Femur (tissue), 1 donor: ENCODE measurements around the gene ARHGEF39.
A peak's percentile ranks its signal among the peaks of the same experiment; 100 is the strongest.

Source experiments
- DNase-seq: peaks from one replicate; pipeline ENCODE4 v3.0.0-alpha.2; 2017

The ARHGEF39 gene

GRCh38 chr9:35673132-35674024, 8.4 kb upstream of the ARHGEF39 start, which contains the start of gene CA9:
CA9 (plus strand) TSS chr9:35673928; CDS start chr9:35673960, 32 bp downstream.
- no peak for DNase-seq

GRCh38 chr9:35669331-35670145, 4.5 kb upstream of the ARHGEF39 start:
- no peak for DNase-seq

- DNase-seq: no peak
These were observed 2.9 kb upstream of the ARHGEF39 start for GRCh38 chr9:35667939-35668338.

- no peak for DNase-seq
These were observed 1.6 kb upstream of the ARHGEF39 start for GRCh38 chr9:35666549-35666948.

GRCh38 chr9:35666045-35666444, 1.1 kb upstream of the ARHGEF39 start:
- no peak for DNase-seq

- no peak for DNase-seq
These were observed 450 bp upstream of the ARHGEF39 start for GRCh38 chr9:35665471-35665818.

GRCh38 chr9:35662437-35662836, 2.6 kb downstream of the ARHGEF39 start:
- DNase-seq: no peak

GRCh38 chr9:35661756-35662350, 3.1 kb downstream of the ARHGEF39 start:
- no peak for DNase-seq

- no peak for DNase-seq
These were observed 4.0 kb downstream of the ARHGEF39 start for GRCh38 chr9:35660966-35661415.

GRCh38 chr9:35659340-35659739, 5.7 kb downstream of the ARHGEF39 start:
- DNase-seq: no peak

- DNase-seq: peak; percentile 52
These were observed 6.1 kb downstream of the ARHGEF39 start for GRCh38 chr9:35658968-35659220.

- DNase-seq: peak; percentile 93
These were observed 6.6 kb downstream of the ARHGEF39 start, which contains the start of gene CCDC107 for GRCh38 chr9:35658137-35658967. CCDC107 (plus strand) TSS chr9:35658292; CDS start chr9:35658380, 88 bp downstream.

GRCh38 chr9:35657546-35658136, 7.4 kb downstream of the ARHGEF39 start, which contains the start of gene RMRP:
RMRP (minus strand) TSS chr9:35658019.
- peak; percentile 98 for DNase-seq

- DNase-seq: no peak
These were observed 8.0 kb downstream of the ARHGEF39 start for GRCh38 chr9:35656831-35657545.

- no peak for DNase-seq
These were observed 8.6 kb downstream of the ARHGEF39 start for GRCh38 chr9:35656348-35656747.

GRCh38 chr9:35653611-35654010, 11.4 kb downstream of the ARHGEF39 start:
- DNase-seq: no peak

- no peak for DNase-seq
These were observed 12.2 kb downstream of the ARHGEF39 start for GRCh38 chr9:35652829-35653209.

GRCh38 chr9:35651956-35652828, 12.8 kb downstream of the ARHGEF39 start:
- DNase-seq: no peak

- no peak for DNase-seq
These were observed 14.4 kb downstream of the ARHGEF39 start, which contains the start of gene SIT1 for GRCh38 chr9:35650341-35651158. SIT1 (minus strand) TSS chr9:35650931; CDS start chr9:35650853, 78 bp downstream.
